ENCODE measurements around the gene DUT.

DNA sequence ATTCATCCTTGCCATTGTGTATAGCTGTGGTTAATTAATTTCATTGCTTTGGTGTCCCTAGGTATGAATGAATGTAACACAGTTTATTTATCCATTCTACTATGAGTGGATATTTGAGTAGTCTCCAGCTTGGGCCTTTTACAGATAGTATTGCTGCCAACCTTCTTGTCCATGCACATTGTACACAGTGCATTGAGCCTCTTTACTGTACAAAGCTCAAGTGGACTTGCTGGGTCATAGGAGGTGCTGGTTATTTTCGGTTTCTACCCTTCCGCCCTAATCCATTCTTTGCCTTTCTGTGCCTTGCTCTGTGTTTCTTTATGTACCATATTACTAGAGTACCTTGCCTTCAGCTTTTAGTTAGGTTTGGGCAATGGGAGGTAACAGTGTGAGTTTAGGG is 60.7 kb downstream of the DUT start:
- TF ChIP-seq, protein P1, sequence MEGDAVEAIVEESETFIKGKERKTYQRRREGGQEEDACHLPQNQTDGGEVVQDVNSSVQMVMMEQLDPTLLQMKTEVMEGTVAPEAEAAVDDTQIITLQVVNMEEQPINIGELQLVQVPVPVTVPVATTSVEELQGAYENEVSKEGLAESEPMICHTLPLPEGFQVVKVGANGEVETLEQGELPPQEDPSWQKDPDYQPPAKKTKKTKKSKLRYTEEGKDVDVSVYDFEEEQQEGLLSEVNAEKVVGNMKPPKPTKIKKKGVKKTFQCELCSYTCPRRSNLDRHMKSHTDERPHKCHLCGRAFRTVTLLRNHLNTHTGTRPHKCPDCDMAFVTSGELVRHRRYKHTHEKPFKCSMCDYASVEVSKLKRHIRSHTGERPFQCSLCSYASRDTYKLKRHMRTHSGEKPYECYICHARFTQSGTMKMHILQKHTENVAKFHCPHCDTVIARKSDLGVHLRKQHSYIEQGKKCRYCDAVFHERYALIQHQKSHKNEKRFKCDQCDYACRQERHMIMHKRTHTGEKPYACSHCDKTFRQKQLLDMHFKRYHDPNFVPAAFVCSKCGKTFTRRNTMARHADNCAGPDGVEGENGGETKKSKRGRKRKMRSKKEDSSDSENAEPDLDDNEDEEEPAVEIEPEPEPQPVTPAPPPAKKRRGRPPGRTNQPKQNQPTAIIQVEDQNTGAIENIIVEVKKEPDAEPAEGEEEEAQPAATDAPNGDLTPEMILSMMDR (IDR thresholded peaks at IDR 0.05), result no peak
- TF ChIP-seq POLR2AphosphoS5 (IDR thresholded peaks at IDR 0.05), result no peak
